ENCODE data around the gene MOSPD3. TPM values are rescaled to one million over a fixed set of nuclear protein-coding genes. Genes with fewer than 3 reads are reported as not detected.

Gene MOSPD3
- total RNA-seq, 1 experiment from 2014 or later: 16.7 TPM

DNA sequence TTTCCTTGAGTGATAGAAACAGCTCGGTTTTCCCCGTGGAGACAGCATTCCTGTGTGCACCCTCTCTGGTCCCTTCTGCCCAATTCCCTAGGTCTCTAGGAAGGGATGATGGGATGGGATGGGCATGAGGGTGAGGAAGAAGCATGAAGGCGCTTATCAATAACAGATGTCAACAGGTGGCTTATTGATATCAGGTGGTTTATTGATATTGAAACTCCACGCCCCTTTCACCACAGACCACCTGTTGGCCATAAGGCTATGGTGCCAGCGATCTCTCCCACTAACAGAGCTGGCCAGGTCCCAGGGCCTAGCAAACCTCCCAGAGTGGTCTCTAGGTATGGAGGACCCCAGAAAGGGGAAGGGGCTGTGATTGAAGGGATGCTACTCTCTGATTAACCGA lies 7.9 kb downstream of the MOSPD3 start:
- Histone ChIP-seq H3K23me2 (ENCODE audit: insufficient read length, low read depth, low read length, poor library complexity, severe bottlenecking) (no peaks in the 10 kb centered on the region), H3K23ac (ENCODE audit: insufficient read length, low read depth, low read length) (no peak overlapping the region), H3K9ac (ENCODE audit: extremely low read depth, insufficient read length, low read length) (no peak overlapping the region), H4K5ac (ENCODE audit: insufficient read length, low read depth, low read length) (no peak overlapping the region), H3K79me2 (ENCODE audit: insufficient read depth, low read length) (no peaks in the 10 kb centered on the region), H3K27me3 (ENCODE audit: insufficient read depth, low read length) (no peaks in the 10 kb centered on the region), H2BK12ac (ENCODE audit: insufficient read length, low read depth, low read length) (no peak overlapping the region), H3K18ac (ENCODE audit: insufficient read length, low read depth, low read length) (no peak overlapping the region), H3K4me1 (ENCODE audit: insufficient read depth, low read length) (no peaks in the 10 kb centered on the region), H2BK5ac (ENCODE audit: insufficient read length, low read length) (no peak overlapping the region), H3K27ac (ENCODE audit: insufficient read length, low read depth, low read length) (no peak overlapping the region), H3K4ac (ENCODE audit: low read depth, low read length) (no peak overlapping the region), H4K91ac (ENCODE audit: insufficient read length, low read depth, low read length) (no peak overlapping the region), H3K79me1 (ENCODE audit: insufficient read depth, low read depth, low read length, poor library complexity, severe bottlenecking) (no peaks in the 10 kb centered on the region), H3K56ac (ENCODE audit: insufficient read length, low read depth, low read length) (no peak overlapping the region), H2AFZ (ENCODE audit: low read length) (no peak overlapping the region), H2BK20ac (ENCODE audit: low read depth, low read length, poor library complexity, severe bottlenecking) (no peak overlapping the region), H3K4me2 (ENCODE audit: insufficient read depth, insufficient read length, low read length) (no peak overlapping the region), H4K8ac (replicated peaks; ENCODE audit: insufficient read length, low read depth, low read length) (no peak overlapping the region), H3T11ph (ENCODE audit: low read length) (no peak overlapping the region), H2BK120ac (ENCODE audit: low read depth, low read length, poor library complexity, severe bottlenecking) (no peak overlapping the region), H3K9me3 (ENCODE audit: control insufficient read depth, low read depth, low read length) (no peaks in the 10 kb centered on the region), H2AK5ac (ENCODE audit: insufficient read length, low read length) (no peak overlapping the region), H3K14ac (ENCODE audit: insufficient read depth, low read length) (no peak overlapping the region), H4K20me1 (ENCODE audit: control insufficient read depth, insufficient read depth, insufficient read length) (no peaks in the 10 kb centered on the region), H2BK15ac (ENCODE audit: low read depth, low read length) (no peak overlapping the region)
- no peaks in the 10 kb centered on the region; a peak in 1 of 4 replicates for H3K4me1 Mint-ChIP-seq
- H3K27me3 Mint-ChIP-seq (ENCODE audit: low read depth): peaks cover 9% of the 10 kb centered on the region
- DNase-seq: no peak
- H3K27ac Mint-ChIP-seq: no peak overlapping the region; a peak in 2 of 7 replicates
- TF ChIP-seq, protein P1, sequence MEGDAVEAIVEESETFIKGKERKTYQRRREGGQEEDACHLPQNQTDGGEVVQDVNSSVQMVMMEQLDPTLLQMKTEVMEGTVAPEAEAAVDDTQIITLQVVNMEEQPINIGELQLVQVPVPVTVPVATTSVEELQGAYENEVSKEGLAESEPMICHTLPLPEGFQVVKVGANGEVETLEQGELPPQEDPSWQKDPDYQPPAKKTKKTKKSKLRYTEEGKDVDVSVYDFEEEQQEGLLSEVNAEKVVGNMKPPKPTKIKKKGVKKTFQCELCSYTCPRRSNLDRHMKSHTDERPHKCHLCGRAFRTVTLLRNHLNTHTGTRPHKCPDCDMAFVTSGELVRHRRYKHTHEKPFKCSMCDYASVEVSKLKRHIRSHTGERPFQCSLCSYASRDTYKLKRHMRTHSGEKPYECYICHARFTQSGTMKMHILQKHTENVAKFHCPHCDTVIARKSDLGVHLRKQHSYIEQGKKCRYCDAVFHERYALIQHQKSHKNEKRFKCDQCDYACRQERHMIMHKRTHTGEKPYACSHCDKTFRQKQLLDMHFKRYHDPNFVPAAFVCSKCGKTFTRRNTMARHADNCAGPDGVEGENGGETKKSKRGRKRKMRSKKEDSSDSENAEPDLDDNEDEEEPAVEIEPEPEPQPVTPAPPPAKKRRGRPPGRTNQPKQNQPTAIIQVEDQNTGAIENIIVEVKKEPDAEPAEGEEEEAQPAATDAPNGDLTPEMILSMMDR (conservative IDR thresholded peaks at IDR 0.05): no peak
- no CpG with 5 or more reads among the region's 6 CpGs for WGBS (ENCODE audit: extremely low coverage, insufficient read length, low lambda C conversion rate)
- H3K36me3 Mint-ChIP-seq (ENCODE audit: insufficient read depth in 1 of 3, low read depth in 3 of 3): no peaks in the 10 kb centered on the region
- no peak overlapping the region for H3K4me3 Mint-ChIP-seq
- H3K9me3 Mint-ChIP-seq: no peaks in the 10 kb centered on the region; a peak in 1 of 5 replicates
